Vagina (tissue), 2 donors: ENCODE results near the gene SLC22A13.

Experiments
- CTCF ChIP-seq, 3 experiments: fragments of 450-650 bp in 2 of 3; fragments of 200-600 bp in 1 of 3; sonication (generic) in 1 of 3; IDR thresholded peaks; one replicate each; pipeline ENCODE4 v1.5.1; 2017 to 2019; ENCODE audit warnings: antibody characterized with exemption in 3 of 3, mild to moderate bottlenecking in 2 of 3, moderate library complexity in 2 of 3
- POLR2A ChIP-seq, 2 donors: fragments of 450-650 bp; IDR thresholded peaks; one replicate each; pipeline ENCODE4 v1.6.1; 2017; ENCODE audit warnings: antibody characterized with exemption in 2 of 2, mild to moderate bottlenecking in 2 of 2, moderate library complexity in 2 of 2
- POLR2AphosphoS5 ChIP-seq, 2 donors: sonication (generic); formaldehyde crosslinking; IDR thresholded peaks; one replicate each; pipeline ENCODE4 v1.9.0; 2017; ENCODE audit warnings: antibody characterized with exemption in 2 of 2, mild to moderate bottlenecking in 2 of 2, low read depth in 1 of 2; ENCODE audit not compliant: insufficient read depth in 1 of 2

DNA sequence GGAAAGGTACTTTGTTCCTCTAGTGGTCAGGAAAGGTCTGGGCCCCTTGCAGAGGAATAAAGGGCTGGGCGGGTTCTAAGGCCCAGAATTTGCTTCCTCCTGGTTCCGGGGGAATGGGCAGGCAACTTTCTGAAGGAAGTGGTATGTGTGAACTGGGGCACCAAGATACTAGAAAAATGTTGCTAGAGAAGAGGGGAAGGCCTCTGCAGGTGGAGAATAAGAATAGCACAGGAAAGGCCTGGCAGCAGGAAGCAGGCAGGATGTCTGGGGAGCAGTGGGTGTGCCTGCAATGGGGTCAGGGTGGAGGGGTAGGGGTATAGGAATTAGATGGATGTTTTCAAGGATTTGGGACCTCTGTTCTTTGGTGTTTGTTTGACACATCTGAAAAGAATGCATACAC lies 2.0 kb downstream of the SLC22A13 start:
- TF ChIP-seq CTCF (IDR thresholded peaks at IDR 0.05) (no peak), POLR2A (IDR thresholded peaks at IDR 0.05) (no peak), POLR2AphosphoS5 (IDR thresholded peaks at IDR 0.05; ENCODE audit: insufficient read depth in 1 of 2, low read depth in 1 of 2) (no peak)
